ENCODE results near the gene PDE8B. TPM values are rescaled to one million over a fixed set of nuclear protein-coding genes. Genes with fewer than 3 reads are reported as not detected.
A peak's percentile ranks its signal among the peaks of the same experiment; 100 is the strongest.

Gene PDE8B
- polyA plus RNA-seq, 1 experiment: 0.02 TPM

DNA sequence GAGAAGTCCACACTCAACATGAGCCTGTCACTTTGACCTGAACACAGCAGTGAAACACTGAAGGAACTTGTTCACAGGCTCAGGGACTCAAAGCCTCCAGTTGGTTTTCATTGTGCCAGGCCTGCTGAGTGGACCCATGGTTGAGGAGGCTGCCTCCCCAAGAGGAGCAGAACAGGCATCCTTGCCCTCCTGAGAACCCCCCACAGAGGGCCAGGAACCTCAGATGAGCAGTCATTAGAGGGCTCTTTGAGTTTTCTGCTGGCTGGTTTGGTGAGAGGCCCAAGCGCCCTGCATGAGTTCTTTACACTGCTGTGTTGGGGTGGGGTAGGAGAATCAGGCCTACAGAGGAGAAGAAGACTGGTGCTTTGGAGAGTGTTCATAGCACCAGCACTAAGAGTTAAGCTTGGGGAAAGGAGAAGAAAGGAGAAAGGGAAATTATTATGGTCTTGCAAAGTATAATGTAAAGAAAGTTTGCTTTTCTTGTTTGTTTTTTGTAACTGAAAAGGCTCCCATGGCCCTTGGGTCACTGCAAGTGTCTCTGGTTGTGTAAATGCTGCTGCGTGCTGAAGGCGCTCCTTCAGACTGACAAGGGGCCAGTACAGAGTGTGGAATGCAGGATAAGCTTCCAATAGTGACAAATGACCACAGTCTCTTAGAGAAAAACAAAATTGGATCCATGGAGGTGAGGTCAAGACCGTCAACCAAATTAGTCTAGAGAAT, 100.2 kb downstream of the PDE8B start:
- ChIA-PET POLR2A (no interaction called here), CTCF (no interaction called here)
- no peak for DNase-seq (ENCODE audit: low read depth, low spot score)
- Histone ChIP-seq H3K4me3 (ENCODE audit: low read depth, low read length) (no peak overlapping the region), H3K9me3 (ENCODE audit: control insufficient read depth, insufficient read depth, low read length) (no peaks in the 10 kb centered on the region), H3K27ac (ENCODE audit: low read depth, low read length) (no peak overlapping the region), H3K27me3 (ENCODE audit: control insufficient read depth, insufficient read depth, low read length) (no peaks in the 10 kb centered on the region)
- no peak for TF ChIP-seq CTCF (IDR thresholded peaks at IDR 0.05; ENCODE audit: low read depth, low read length)

DNA sequence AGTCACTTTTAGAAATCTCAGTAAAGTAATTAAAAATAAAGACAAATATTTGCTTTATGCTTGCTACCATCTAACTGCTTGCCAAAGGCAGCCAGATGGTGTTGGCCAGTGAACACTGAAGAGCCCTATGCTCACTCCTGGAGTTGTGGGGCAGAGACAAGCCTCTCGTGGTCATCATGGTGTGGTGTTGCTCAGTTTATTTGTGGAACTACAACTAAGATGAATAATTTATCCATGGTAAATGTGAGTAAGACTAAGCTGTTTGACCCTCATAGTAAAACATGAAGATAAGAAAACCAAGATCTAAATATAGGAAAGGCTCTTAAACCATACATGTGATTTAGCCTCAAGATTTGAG, 100.7 kb downstream of the PDE8B start:
- CTCF ChIA-PET: no interaction called here
- H3K27ac ChIP-seq (ENCODE audit: low read depth, low read length): no peak overlapping the region
- H3K9me3 ChIP-seq (ENCODE audit: control insufficient read depth, insufficient read depth, low read length): no peaks in the 10 kb centered on the region
- 0 out of 2 replicates have a peak, but pooled peaks have one; percentile 2 for TF ChIP-seq CTCF (IDR thresholded peaks at IDR 0.05; ENCODE audit: low read depth, low read length)
- no peak overlapping the region for H3K4me3 ChIP-seq (ENCODE audit: low read depth, low read length)
- H3K27me3 ChIP-seq (ENCODE audit: control insufficient read depth, insufficient read depth, low read length): no peaks in the 10 kb centered on the region
- no peak for DNase-seq (ENCODE audit: low read depth, low spot score)
- POLR2A ChIA-PET: no interaction called here

GRCh38 chr5:77312413-77312812, 101.9 kb downstream of the PDE8B start:
- Histone ChIP-seq H3K27me3 (ENCODE audit: control insufficient read depth, insufficient read depth, low read length) (no peaks in the 10 kb centered on the region), H3K9me3 (ENCODE audit: control insufficient read depth, insufficient read depth, low read length) (no peaks in the 10 kb centered on the region), H3K27ac (ENCODE audit: low read depth, low read length) (no peak overlapping the region), H3K4me3 (ENCODE audit: low read depth, low read length) (no peak overlapping the region)
- ChIA-PET CTCF (no interaction called here), POLR2A (interaction anchor here (1.0 kb wide), 1 partner anchor 179 kb away, joined by 4 read pairs; no protein-coding TSS in a partner anchor)
- no peak for DNase-seq (ENCODE audit: low read depth, low spot score)
- no peak for TF ChIP-seq CTCF (IDR thresholded peaks at IDR 0.05; ENCODE audit: low read depth, low read length)

DNA sequence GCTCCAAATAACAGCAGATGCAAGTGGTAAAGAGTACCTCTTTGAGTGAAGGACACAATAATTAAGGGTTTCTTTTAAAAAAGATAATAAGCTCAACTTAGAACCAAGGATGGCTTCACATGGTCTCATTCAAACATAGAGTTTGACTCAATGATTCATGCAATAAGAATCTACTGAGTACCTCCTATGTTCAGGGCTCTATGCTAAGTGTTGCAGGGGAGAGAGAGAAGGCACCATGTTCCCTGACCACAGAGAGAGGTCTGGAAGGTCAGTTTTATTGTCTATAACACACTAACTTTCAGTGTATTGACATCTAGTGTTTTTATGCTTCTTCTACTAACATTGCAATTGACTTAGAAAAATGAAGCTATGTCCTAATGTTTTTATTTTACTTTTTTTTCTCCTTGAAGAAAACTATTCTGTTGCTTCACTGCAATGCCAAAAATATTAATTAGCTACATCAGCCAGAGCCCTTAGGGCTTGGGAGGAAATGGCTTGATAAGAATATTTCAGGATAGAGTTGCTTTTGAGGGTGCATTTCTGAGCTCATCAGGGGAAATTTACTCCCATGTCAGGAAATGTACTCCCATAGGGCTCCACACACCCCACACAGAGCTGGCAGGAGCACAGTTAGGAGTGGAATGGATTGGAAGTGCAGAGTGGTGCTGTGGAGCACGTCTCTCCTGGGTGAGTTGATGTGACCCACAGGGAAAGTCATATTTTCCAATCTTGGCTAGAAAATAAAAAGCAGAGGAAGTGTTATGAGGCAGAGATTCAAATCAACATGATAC, 106.6 kb downstream of the PDE8B start:
- H3K4me3 ChIP-seq (ENCODE audit: low read depth, low read length): no peak overlapping the region
- ChIA-PET POLR2A (no interaction called here), CTCF (interaction anchor here (0.5 to 0.9 kb wide), 2 partner anchors 19 to 400 kb away, joined by 3 to 4 read pairs; no protein-coding TSS in a partner anchor)
- H3K27me3 ChIP-seq (ENCODE audit: control insufficient read depth, insufficient read depth, low read length): no peaks in the 10 kb centered on the region
- H3K27ac ChIP-seq (ENCODE audit: low read depth, low read length): no peak overlapping the region
- no peak for DNase-seq (ENCODE audit: low read depth, low spot score)
- no peaks in the 10 kb centered on the region for H3K9me3 ChIP-seq (ENCODE audit: control insufficient read depth, insufficient read depth, low read length)
- TF ChIP-seq CTCF (IDR thresholded peaks at IDR 0.05; ENCODE audit: low read depth, low read length): no peak

GRCh38 chr5:77318060-77318459, 107.6 kb downstream of the PDE8B start:
- H3K27me3 ChIP-seq (ENCODE audit: control insufficient read depth, insufficient read depth, low read length): no peaks in the 10 kb centered on the region
- ChIA-PET POLR2A (no interaction called here), CTCF (interaction anchor here (0.7 kb wide), 1 partner anchor 166 kb away, joined by 3 read pairs; no protein-coding TSS in a partner anchor)
- no peak overlapping the region for H3K4me3 ChIP-seq (ENCODE audit: low read depth, low read length)
- H3K27ac ChIP-seq (ENCODE audit: low read depth, low read length): no peak overlapping the region
- TF ChIP-seq CTCF (IDR thresholded peaks at IDR 0.05; ENCODE audit: low read depth, low read length): no peak
- no peak for DNase-seq (ENCODE audit: low read depth, low spot score)
- no peaks in the 10 kb centered on the region for H3K9me3 ChIP-seq (ENCODE audit: control insufficient read depth, insufficient read depth, low read length)
